Measurements from ENCODE around the gene EFCAB9.

EFCAB9 gene

GRCh38 chr5:172248637-172249036, 54.7 kb downstream of the EFCAB9 start:
- no peaks in the 10 kb centered on the region for H3K27me3 ChIP-seq (ENCODE audit: low read depth, low read length)
- no peak overlapping the region for H3K4me2 ChIP-seq (ENCODE audit: low read length)
- H3K4me3 ChIP-seq (ENCODE audit: low read length), result no peak overlapping the region
- H4K20me1 ChIP-seq (ENCODE audit: insufficient read depth, low read length), result peaks cover 3% of the 10 kb centered on the region
- H3K79me2 ChIP-seq (ENCODE audit: low read length), result peaks cover 19% of the 10 kb centered on the region
- no peaks in the 10 kb centered on the region for H3K4me1 ChIP-seq (ENCODE audit: low read length)
- TF ChIP-seq EZH2phosphoT487 (IDR thresholded peaks at IDR 0.05; ENCODE audit: low read depth), result no peak
- TF ChIP-seq, protein P1, sequence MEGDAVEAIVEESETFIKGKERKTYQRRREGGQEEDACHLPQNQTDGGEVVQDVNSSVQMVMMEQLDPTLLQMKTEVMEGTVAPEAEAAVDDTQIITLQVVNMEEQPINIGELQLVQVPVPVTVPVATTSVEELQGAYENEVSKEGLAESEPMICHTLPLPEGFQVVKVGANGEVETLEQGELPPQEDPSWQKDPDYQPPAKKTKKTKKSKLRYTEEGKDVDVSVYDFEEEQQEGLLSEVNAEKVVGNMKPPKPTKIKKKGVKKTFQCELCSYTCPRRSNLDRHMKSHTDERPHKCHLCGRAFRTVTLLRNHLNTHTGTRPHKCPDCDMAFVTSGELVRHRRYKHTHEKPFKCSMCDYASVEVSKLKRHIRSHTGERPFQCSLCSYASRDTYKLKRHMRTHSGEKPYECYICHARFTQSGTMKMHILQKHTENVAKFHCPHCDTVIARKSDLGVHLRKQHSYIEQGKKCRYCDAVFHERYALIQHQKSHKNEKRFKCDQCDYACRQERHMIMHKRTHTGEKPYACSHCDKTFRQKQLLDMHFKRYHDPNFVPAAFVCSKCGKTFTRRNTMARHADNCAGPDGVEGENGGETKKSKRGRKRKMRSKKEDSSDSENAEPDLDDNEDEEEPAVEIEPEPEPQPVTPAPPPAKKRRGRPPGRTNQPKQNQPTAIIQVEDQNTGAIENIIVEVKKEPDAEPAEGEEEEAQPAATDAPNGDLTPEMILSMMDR (IDR thresholded peaks at IDR 0.05; ENCODE audit: low read depth, low read length), result no peak
- no peak overlapping the region for H3K27ac ChIP-seq (ENCODE audit: low read length)
- 0 out of 2 replicates have a peak, but pooled peaks cover 3% of the 10 kb centered on the region for H3K9me3 ChIP-seq (ENCODE audit: insufficient read depth, low read length)
- H3K36me3 ChIP-seq (replicated peaks; ENCODE audit: low read depth, low read length), result peaks cover 10% of the 10 kb centered on the region
- H3K9ac ChIP-seq (ENCODE audit: low read length), result no peak overlapping the region
- H2AFZ ChIP-seq (ENCODE audit: low read depth, low read length), result no peak overlapping the region

DNA sequence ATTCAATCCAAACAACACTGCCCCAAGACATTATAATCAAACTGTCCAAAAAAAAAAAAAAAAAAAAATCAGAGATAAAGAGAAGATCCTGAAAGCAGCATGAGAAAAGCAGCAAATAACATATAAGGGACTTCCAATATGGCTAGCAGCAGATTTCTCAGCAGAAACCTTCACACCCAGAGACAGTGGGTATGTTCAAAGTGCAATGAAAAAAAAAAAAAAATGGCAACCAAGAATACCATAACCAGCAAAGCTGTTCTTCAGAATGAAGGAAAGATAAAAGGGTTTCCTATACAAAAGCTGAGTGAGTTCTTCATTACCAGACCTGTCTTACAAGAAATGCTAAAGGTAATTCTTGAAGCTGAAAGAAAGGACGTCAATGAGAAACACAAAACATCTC, 57.4 kb downstream of the EFCAB9 start:
- no peak overlapping the region for H3K27ac ChIP-seq (ENCODE audit: low read length)
- peaks cover 6% of the 10 kb centered on the region; the same call in 1 of the 2 replicates for H4K20me1 ChIP-seq (ENCODE audit: insufficient read depth, low read length)
- H3K9me3 ChIP-seq (ENCODE audit: insufficient read depth, low read length), result 0 out of 2 replicates have a peak, but pooled peaks cover 3% of the 10 kb centered on the region
- TF ChIP-seq, protein P1 (IDR thresholded peaks at IDR 0.05; ENCODE audit: low read depth, low read length), result no peak
- TF ChIP-seq EZH2phosphoT487 (IDR thresholded peaks at IDR 0.05; ENCODE audit: low read depth), result no peak
- H3K27me3 ChIP-seq (ENCODE audit: low read depth, low read length), result no peaks in the 10 kb centered on the region
- no peak overlapping the region for H3K9ac ChIP-seq (ENCODE audit: low read length)
- no peak overlapping the region for H2AFZ ChIP-seq (ENCODE audit: low read depth, low read length)
- H3K4me1 ChIP-seq (ENCODE audit: low read length), result no peaks in the 10 kb centered on the region
- H3K36me3 ChIP-seq (replicated peaks; ENCODE audit: low read depth, low read length), result peaks cover 24% of the 10 kb centered on the region
- H3K4me3 ChIP-seq (ENCODE audit: low read length), result no peak overlapping the region
- peaks cover 6% of the 10 kb centered on the region; the same call in 1 of the 2 replicates for H3K79me2 ChIP-seq (ENCODE audit: low read length)
- no peak overlapping the region for H3K4me2 ChIP-seq (ENCODE audit: low read length)

GRCh38 chr5:172252501-172252900, 58.5 kb downstream of the EFCAB9 start:
- Histone ChIP-seq H4K20me1 (ENCODE audit: insufficient read depth, low read length) (peaks cover 3% of the 10 kb centered on the region; the same call in 1 of the 2 replicates), H3K36me3 (replicated peaks; ENCODE audit: low read depth, low read length) (peaks cover 26% of the 10 kb centered on the region)
- TF ChIP-seq EZH2phosphoT487 (IDR thresholded peaks at IDR 0.05; ENCODE audit: low read depth), result no peak
- TF ChIP-seq, protein P1 (IDR thresholded peaks at IDR 0.05; ENCODE audit: low read depth, low read length), result no peak

More at GRCh38 chr5:172252501-172252900, 58.5 kb downstream of the EFCAB9 start:
- H3K4me3 ChIP-seq (ENCODE audit: low read length), result no peak overlapping the region
- H3K27ac ChIP-seq (ENCODE audit: low read length), result no peak overlapping the region
- 0 out of 2 replicates have a peak, but pooled peaks cover 3% of the 10 kb centered on the region for H3K9me3 ChIP-seq (ENCODE audit: insufficient read depth, low read length)
- no peaks in the 10 kb centered on the region for H3K79me2 ChIP-seq (ENCODE audit: low read length)
- no peak overlapping the region for H3K4me2 ChIP-seq (ENCODE audit: low read length)
- no peak overlapping the region for H3K9ac ChIP-seq (ENCODE audit: low read length)
- no peak overlapping the region for H2AFZ ChIP-seq (ENCODE audit: low read depth, low read length)
- no peaks in the 10 kb centered on the region for H3K27me3 ChIP-seq (ENCODE audit: low read depth, low read length)
- no peaks in the 10 kb centered on the region for H3K4me1 ChIP-seq (ENCODE audit: low read length)

All from OCI-LY3 (cell line).